ENCODE data around the gene MOGAT3.
"Not testable (repeated sequence)": the region's sequence is repeated elsewhere in the genome, so short reads cannot be mapped to it uniquely, and the experiment has no call there.

Gene MOGAT3

GRCh38 chr7:101203740-101204738 is 3.2 kb upstream of the MOGAT3 start:
- DNase-seq: peak; percentile 13 to 40

DNA sequence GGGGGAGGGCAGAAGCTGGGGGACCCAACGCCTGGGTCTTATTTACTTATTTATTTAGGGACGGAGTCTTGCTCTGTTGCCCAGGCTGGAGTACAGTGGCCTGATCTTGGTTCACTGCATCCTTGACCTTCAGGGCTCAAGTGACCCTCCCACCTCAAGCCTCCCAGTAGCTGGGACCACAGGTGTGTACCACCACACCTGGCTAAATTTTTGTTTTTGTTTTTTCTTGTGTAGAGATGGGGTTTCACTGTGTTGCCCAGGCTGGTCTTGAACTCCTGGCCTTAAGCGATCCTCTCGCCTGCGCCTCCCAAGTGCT is 1.7 kb upstream of the MOGAT3 start:
- DNase-seq: no peak

- peak in 1 of 2 donors; percentile 13 for DNase-seq
Observed at GRCh38 chr7:101201695-101202602, 1.1 kb upstream of the MOGAT3 start.

- DNase-seq: no peak
Observed at GRCh38 chr7:101200504-101200861, 353 bp downstream of the MOGAT3 start.

DNA sequence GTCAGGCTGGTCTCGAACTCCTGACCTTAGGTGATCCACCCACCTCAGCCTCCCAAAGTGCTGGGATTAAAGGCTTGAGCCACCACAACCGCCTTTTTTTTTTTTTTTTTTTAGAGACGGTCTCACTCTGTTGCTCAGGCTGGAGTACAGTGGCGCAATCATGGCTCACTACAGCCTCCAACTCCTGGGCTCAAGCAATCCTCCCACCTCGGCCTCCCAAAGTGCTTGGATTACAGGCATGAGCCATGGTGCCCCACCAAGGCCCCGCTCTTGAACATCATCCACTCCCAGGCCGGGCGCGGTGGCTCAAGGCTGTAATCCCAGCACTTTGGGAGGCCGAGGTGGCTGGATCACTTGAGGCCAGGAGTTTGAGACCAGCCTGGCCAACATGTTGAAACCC is 1.3 kb downstream of the MOGAT3 start:
- not testable (repeated sequence) for DNase-seq

GRCh38 chr7:101198476-101198875 is 2.4 kb downstream of the MOGAT3 start:
- DNase-seq: no peak

GRCh38 chr7:101197991-101198390 is 2.8 kb downstream of the MOGAT3 start:
- DNase-seq: no peak

DNA sequence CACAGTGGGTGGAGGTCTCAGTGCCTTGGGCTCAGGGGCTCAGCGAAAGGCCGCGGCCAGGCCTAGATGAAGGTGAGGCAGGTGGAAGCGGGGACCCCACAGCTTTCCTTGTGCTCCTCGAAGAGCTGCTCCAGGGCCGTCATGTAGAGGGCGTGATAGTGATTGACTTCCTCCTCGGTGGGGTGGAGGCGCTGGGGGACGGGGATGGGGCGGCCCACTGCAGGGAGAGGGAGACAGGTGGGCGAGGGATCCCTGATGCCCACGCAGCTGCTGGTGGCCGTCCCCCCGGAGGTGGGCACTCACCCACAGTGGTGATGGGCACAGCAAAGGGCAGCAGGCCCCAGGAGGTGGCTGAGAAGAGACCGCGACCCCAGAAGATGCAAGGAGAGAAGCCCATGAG is 5.0 kb downstream of the MOGAT3 start:
- DNase-seq: no peak

DNA sequence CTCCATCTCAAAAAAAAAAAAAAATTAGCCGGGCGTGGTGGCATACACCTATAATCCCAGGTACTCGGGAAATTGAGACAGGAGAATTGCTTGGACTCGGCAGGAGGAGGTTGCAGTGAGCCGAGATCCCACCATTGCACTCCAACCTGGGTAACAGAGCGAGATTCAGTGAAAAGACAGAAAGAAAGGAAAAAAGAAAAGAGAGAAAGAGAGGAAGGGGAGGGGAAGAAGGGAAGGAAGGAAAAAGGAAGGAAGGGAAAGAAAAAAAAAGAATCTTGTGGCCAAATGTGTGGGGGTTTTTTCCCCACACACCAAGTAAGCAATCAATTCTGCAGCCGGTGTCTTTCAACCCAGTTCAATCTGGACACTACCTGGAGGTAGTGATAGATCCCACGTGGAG is 11.7 kb downstream of the MOGAT3 start:
- no peak for DNase-seq

GRCh38 chr7:101186844-101187428 is 13.9 kb downstream of the MOGAT3 start:
- no peak for DNase-seq

DNA sequence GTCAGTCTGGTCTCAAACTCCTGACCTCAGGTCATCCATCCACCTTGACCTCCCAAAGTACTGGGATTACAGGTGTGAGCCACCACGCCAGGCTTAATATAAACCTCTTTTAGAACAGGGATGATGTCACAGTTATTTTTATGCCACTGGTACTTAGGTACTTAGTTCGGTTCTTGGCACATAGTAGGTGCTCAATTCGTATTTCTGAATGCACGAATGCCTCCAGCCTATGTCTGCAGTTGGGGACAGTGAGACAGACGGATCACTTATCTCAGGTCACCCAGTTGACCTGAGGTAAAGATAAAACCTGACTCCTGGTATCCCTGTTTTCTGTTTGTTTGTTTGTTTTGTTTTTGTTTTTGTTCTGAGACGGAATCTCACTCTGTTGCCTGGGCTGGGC is 14.6 kb downstream of the MOGAT3 start:
- DNase-seq: no peak

- no peak for DNase-seq
Observed at GRCh38 chr7:101185258-101185839, 15.5 kb downstream of the MOGAT3 start.

DNA sequence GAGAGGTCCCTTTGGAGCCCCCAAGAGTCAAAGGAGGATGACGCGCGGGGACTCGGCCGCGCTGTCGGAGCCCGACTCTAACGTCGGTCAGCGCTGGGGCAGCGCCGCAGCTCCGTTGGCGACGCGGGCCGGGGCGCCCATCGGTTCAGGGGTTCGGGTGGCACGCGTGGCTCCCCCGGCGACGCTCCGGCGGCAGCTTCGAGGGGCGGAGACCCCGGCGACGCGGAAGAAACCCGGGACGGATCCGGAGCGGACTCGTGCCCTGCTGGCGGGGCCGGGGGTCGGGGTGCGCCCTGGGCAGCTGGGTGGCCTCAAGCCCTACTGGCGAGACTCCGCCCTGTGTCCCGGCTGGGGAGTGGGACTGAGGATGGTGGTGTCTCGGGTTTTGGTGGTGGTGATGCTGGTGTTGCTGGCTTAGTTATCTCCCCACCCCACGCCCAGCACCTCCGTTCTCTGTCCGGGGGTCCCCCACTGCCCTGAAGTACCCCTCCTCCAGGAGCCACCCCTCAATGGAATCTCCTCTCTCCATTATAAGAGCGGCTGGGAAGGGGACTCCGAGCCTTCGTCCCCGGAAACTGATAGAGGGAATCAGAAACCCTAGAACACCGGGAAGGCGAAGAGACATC is 20.6 kb downstream of the MOGAT3 start, which contains the start of gene NAT16:
Gene NAT16 (minus strand): TSS at position 164 of the 626 bp plus-strand sequence. CDS start 5,486 bp downstream, outside the sequence.
- no peak for DNase-seq

DNA sequence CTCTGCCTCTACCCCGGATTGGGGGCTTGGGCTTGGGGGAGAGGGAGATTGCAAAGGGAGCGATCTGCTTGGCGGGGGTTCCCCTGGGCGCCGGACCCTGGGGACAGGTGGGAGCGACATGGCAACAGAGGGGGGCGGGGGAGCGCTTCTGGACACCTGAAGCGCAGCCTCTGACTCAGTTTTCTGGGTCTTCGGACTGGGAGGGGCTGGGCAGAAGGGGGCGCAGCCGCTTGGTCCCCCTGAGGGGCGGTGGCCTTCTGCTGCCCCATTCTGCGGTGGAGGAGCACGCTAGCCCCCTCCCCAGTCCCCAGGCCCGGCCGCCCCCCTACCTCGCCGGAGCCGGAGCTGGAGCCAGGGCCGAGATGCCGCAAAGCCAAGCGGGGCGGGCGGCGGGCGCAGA is 21.1 kb downstream of the MOGAT3 start:
- no peak for DNase-seq

DNA sequence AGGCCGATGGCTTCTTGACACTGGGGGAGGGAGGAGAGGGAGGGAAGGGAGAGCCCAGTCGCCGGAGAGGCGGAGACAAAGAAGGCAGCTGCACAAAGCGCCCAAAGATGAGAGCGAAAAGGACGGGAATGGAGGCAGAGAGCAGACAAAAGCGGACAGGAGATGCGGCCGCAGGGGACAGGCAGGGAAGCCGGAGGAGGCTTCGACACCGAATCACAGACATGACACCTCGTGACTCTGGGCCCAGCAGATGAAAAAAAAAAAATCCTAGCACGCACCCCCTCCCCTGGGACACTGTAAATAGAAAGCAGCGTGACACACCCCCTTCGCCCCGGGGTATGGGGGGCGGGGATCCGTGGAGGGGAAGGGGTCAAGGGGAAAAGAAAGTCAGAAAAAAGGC is 21.7 kb downstream of the MOGAT3 start:
- DNase-seq: no peak

GRCh38 chr7:101177644-101178043 is 23.2 kb downstream of the MOGAT3 start:
- no peak for DNase-seq

- no peak for DNase-seq
Observed at GRCh38 chr7:101175664-101176063, 25.2 kb downstream of the MOGAT3 start.

DNA sequence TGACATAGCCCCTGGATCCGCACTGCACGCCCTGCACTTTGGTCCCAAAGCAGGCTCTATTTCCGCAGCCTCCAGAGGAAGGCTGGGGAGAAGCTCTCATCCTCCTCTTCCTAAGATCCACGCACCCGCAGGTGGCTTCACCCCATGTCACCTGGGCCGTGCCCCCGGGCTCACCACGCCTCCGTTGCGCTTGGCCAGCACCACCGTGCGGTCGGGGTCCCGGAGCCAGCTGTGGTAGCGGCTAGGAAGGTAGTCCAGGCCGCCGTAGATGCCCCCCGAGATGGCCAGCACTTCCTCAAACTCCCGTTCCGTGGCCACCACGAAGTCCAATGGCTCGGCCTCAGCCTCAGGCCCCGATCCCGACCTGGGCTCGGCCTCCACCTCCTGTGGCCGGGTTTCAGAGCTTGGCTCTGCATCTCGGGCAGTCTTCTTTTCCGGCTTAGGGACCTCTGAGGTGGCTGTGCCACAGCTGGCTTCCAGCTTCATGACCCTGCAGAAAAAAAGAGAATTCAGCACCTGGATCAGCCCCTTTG is 26.4 kb downstream of the MOGAT3 start:
- no peak for DNase-seq

DNA sequence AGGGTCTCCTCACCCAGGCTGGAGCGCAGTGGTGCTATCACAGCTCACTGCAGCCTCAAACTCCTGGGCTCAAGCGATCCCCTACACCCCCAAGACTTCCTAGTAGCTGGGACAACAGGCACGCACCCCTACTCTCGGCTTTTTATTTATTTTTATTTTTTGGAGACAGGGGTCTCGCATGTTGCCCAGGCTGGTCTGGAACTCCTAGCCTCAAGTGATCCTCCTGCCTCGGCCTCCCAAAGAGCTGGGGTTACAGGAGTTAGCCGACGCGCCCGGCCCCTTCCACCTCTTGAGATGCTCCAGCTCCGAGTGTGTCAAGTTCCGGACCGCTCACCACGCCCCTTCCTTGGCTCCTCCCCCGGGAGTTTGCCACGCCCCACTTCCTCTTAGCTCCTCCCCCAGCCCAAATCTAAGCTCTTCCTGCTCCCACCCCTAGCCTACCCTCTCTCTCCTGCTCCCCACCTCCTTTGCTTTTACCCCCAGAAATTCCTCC is 27.0 kb downstream of the MOGAT3 start:
- peak; percentile 65 to 74 for DNase-seq

- DNase-seq: no peak
Observed at GRCh38 chr7:101172854-101173751, 27.7 kb downstream of the MOGAT3 start.
